Thyroid gland (tissue), 4 donors: Measurements from ENCODE around the gene MAP1LC3B.

Experiments
- POLR2A ChIP-seq, 2 donors: fragments of 450-650 bp; IDR thresholded peaks; one replicate each; pipeline ENCODE4 v1.6.1; 2017; ENCODE audit warnings: antibody characterized with exemption in 2 of 2, mild to moderate bottlenecking in 2 of 2, moderate library complexity in 1 of 2
- TF ChIP-seq, protein P1 (sequence below), 6 experiments: fragments of 200-600 bp in 3 of 6; fragments of 450-650 bp in 3 of 6; sonication (generic) in 3 of 6; IDR thresholded peaks; one replicate each; pipeline ENCODE4 v1.5.1; 2016 to 2019; ENCODE audit warnings: antibody characterized with exemption in 6 of 6, mild to moderate bottlenecking in 2 of 6, inconsistent platforms in 1 of 6, moderate library complexity in 1 of 6

DNA sequence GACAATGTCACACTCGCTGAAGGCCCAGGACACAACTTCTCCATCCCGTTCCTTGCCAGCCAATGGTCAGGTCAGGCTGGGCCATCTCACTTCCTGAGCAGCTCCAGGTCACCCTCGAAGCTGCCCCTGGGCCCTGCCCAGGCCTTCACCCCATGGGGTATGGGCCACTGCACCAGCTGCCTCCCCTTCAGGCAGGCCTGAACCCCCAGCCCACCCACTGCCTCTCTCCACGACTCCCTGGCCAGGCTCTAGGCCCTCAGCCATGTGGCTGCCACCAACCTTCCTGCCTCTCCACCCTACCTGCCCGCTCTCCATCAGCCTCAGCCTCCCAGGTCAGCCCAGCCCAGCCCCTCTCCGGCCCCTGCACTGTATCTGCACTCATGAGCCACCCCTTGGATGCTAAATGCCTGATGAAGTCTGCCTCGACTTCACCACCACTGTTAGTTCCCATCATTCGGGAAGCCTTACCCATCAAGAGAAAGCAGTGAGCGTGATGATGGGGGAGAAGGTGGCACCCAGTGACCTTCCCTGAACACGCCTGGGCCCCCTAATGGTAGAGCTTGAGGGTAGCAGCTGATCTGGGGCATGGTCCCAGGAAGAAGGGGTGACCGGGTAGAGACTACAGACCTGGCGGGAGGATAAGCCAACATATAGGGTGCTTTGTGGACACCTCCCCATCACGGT is 44.1 kb upstream of the MAP1LC3B start:
- TF ChIP-seq, protein P1, sequence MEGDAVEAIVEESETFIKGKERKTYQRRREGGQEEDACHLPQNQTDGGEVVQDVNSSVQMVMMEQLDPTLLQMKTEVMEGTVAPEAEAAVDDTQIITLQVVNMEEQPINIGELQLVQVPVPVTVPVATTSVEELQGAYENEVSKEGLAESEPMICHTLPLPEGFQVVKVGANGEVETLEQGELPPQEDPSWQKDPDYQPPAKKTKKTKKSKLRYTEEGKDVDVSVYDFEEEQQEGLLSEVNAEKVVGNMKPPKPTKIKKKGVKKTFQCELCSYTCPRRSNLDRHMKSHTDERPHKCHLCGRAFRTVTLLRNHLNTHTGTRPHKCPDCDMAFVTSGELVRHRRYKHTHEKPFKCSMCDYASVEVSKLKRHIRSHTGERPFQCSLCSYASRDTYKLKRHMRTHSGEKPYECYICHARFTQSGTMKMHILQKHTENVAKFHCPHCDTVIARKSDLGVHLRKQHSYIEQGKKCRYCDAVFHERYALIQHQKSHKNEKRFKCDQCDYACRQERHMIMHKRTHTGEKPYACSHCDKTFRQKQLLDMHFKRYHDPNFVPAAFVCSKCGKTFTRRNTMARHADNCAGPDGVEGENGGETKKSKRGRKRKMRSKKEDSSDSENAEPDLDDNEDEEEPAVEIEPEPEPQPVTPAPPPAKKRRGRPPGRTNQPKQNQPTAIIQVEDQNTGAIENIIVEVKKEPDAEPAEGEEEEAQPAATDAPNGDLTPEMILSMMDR (IDR thresholded peaks at IDR 0.05) = no peak
- no peak for TF ChIP-seq POLR2A (IDR thresholded peaks at IDR 0.05)
